ENCODE results near the gene FGFRL1.

FGFRL1 gene

GRCh38 chr4:1011022-1011665 is at the start of gene FGFRL1:
Gene FGFRL1, plus strand, starts transcription at chr4:1011626. Its CDS starts 860 bp downstream, at chr4:1012486.
- no peaks in the 10 kb centered on the region for H3K9me3 ChIP-seq (ENCODE audit: control insufficient read depth, low read length)
- peak within 1 kb of the TSS; percentile 49 for H3K27ac ChIP-seq
- TF ChIP-seq CTCF (IDR thresholded peaks at IDR 0.05), result no peak
- no peaks in the 10 kb centered on the region for H3K36me3 ChIP-seq (ENCODE audit: control insufficient read depth, insufficient read depth, low read length)
- H3K27me3 ChIP-seq (ENCODE audit: control insufficient read depth, insufficient read depth, low read length), result no peaks in the 10 kb centered on the region
- H3K4me3 ChIP-seq (ENCODE audit: low read depth, low read length), result peak within 1 kb of the TSS; percentile 61
- H3K79me2 ChIP-seq, result no peaks in the 10 kb centered on the region
- H3K9ac ChIP-seq, result no peak within 1 kb of the TSS
- H3K4me2 ChIP-seq (ENCODE audit: low read length), result peak within 1 kb of the TSS; percentile 95
- H2AFZ ChIP-seq, result peak within 1 kb of the TSS; percentile 69
- H3K4me1 ChIP-seq, result no peaks in the 10 kb centered on the region

GRCh38 chr4:962231-963208 is 48.9 kb upstream of the FGFRL1 start:
- Histone ChIP-seq H3K36me3 (ENCODE audit: control insufficient read depth, insufficient read depth, low read length) (no peaks in the 10 kb centered on the region), H2AFZ (no peak overlapping the region), H3K4me2 (ENCODE audit: low read length) (no peak overlapping the region), H3K4me3 (ENCODE audit: low read depth, low read length) (no peak overlapping the region), H3K27me3 (ENCODE audit: control insufficient read depth, insufficient read depth, low read length) (no peaks in the 10 kb centered on the region), H3K27ac (no peak overlapping the region), H3K79me2 (no peaks in the 10 kb centered on the region), H3K9me3 (ENCODE audit: control insufficient read depth, low read length) (no peaks in the 10 kb centered on the region), H3K9ac (no peak overlapping the region), H3K4me1 (no peaks in the 10 kb centered on the region)
- TF ChIP-seq CTCF (IDR thresholded peaks at IDR 0.05), result no peak

- Histone ChIP-seq H3K4me2 (ENCODE audit: low read length) (no peak overlapping the region), H3K27ac (no peak overlapping the region), H3K9me3 (ENCODE audit: control insufficient read depth, low read length) (no peaks in the 10 kb centered on the region), H3K4me1 (no peaks in the 10 kb centered on the region), H3K27me3 (ENCODE audit: control insufficient read depth, insufficient read depth, low read length) (no peaks in the 10 kb centered on the region), H3K36me3 (ENCODE audit: control insufficient read depth, insufficient read depth, low read length) (no peaks in the 10 kb centered on the region), H3K9ac (no peak overlapping the region), H3K79me2 (no peaks in the 10 kb centered on the region), H2AFZ (no peak overlapping the region), H3K4me3 (ENCODE audit: low read depth, low read length) (no peak overlapping the region)
- no peak for TF ChIP-seq CTCF (IDR thresholded peaks at IDR 0.05)
Observed at GRCh38 chr4:963276-964225, 47.9 kb upstream of the FGFRL1 start.

GRCh38 chr4:964346-965025 is 46.9 kb upstream of the FGFRL1 start:
- TF ChIP-seq CTCF (IDR thresholded peaks at IDR 0.05), result no peak
- Histone ChIP-seq H3K4me3 (ENCODE audit: low read depth, low read length) (no peak overlapping the region), H3K36me3 (ENCODE audit: control insufficient read depth, insufficient read depth, low read length) (no peaks in the 10 kb centered on the region)

More at GRCh38 chr4:964346-965025, 46.9 kb upstream of the FGFRL1 start:
- Histone ChIP-seq H3K9ac (no peak overlapping the region), H2AFZ (no peak overlapping the region), H3K9me3 (ENCODE audit: control insufficient read depth, low read length) (no peaks in the 10 kb centered on the region), H3K27me3 (ENCODE audit: control insufficient read depth, insufficient read depth, low read length) (no peaks in the 10 kb centered on the region), H3K4me2 (ENCODE audit: low read length) (no peak overlapping the region), H3K27ac (no peak overlapping the region), H3K79me2 (no peaks in the 10 kb centered on the region), H3K4me1 (no peaks in the 10 kb centered on the region)

Measured in parathyroid adenoma (tissue), 2 donors.